Mammary epithelial cell (primary cell): ENCODE data around the gene RAB11FIP5.

ENCODE experiments used
- EZH2 ChIP-seq: IDR thresholded peaks from 2 replicates; pipeline ENCODE4 v1.6.1; 2012; ENCODE audit warnings: low read length, inconsistent platforms, borderline replicate concordance
- TF ChIP-seq, protein P1 (sequence below), 2 donors: IDR thresholded peaks in 1 of 2; conservative IDR thresholded peaks in 1 of 2; 2 replicates each; pipeline ENCODE4 v1.5.1; 2011 to 2012; ENCODE audit warnings: inconsistent platforms in 2 of 2, low read length in 2 of 2, mild to moderate bottlenecking in 2 of 2, control low read depth in 1 of 2, low read depth in 1 of 2; ENCODE audit not compliant: insufficient read depth in 1 of 2; ENCODE audit errors: extremely low read depth in 1 of 2

DNA sequence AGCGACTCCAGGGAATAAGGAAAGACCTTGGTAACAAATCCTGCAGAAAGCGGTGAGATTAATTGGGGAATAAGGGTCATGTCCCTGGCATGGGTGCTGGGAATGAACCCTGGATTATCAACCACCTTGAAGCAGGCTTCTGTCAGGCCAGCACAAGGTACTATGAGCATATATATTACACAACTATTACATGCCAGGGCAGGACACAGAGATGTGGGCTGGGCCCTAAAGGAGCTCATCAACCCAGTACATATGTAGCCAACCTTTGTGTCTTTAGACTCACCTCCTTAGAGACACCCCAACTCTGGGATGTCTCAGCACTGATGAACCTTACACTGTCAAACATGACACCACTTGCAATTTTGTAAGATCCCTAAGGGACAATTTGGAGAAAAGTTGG is 44.6 kb downstream of the RAB11FIP5 start:
- TF ChIP-seq, protein P1, sequence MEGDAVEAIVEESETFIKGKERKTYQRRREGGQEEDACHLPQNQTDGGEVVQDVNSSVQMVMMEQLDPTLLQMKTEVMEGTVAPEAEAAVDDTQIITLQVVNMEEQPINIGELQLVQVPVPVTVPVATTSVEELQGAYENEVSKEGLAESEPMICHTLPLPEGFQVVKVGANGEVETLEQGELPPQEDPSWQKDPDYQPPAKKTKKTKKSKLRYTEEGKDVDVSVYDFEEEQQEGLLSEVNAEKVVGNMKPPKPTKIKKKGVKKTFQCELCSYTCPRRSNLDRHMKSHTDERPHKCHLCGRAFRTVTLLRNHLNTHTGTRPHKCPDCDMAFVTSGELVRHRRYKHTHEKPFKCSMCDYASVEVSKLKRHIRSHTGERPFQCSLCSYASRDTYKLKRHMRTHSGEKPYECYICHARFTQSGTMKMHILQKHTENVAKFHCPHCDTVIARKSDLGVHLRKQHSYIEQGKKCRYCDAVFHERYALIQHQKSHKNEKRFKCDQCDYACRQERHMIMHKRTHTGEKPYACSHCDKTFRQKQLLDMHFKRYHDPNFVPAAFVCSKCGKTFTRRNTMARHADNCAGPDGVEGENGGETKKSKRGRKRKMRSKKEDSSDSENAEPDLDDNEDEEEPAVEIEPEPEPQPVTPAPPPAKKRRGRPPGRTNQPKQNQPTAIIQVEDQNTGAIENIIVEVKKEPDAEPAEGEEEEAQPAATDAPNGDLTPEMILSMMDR (conservative IDR thresholded peaks at IDR 0.05 in 1 of 2, IDR thresholded peaks at IDR 0.05 in 1 of 2; ENCODE audit: extremely low read depth in 1 of 2, insufficient read depth in 1 of 2, low read depth in 1 of 2, low read length in 2 of 2) = no peak
- no peak for TF ChIP-seq EZH2
